Fibroblast of mammary gland (primary cell): Measurements from ENCODE around the gene EDN1.
A peak's percentile ranks its signal among the peaks of the same experiment; 100 is the strongest.

Experiments
- DNase-seq: peaks from one replicate; pipeline ENCODE4 v3.0.0-alpha.2; 2010; ENCODE audit warnings: low read depth
- H3K4me3 ChIP-seq: 2 replicates; pipeline ENCODE4 v1.5.1; 2011; ENCODE audit warnings: low read depth, mild to moderate bottlenecking, low read length, moderate library complexity; ENCODE audit not compliant: control insufficient read depth
- CTCF ChIP-seq: conservative IDR thresholded peaks from 2 replicates; pipeline ENCODE4 v1.5.1; 2011; ENCODE audit warnings: low read depth, low read length, inconsistent platforms; ENCODE audit not compliant: control insufficient read depth, insufficient read depth

The EDN1 gene

GRCh38 chr6:12293931-12294807 is 4.0 kb downstream of the EDN1 start:
- no peak for DNase-seq
- H3K4me3 ChIP-seq: no peak overlapping the region

GRCh38 chr6:12294851-12295536 is 4.8 kb downstream of the EDN1 start:
- H3K4me3 ChIP-seq: no peak overlapping the region
- TF ChIP-seq CTCF: no peak
- no peak for DNase-seq

More at GRCh38 chr6:12293931-12294807, 4.0 kb downstream of the EDN1 start:
- no peak for TF ChIP-seq CTCF

GRCh38 chr6:12295558-12296254 is 5.5 kb downstream of the EDN1 start:
- no peak for TF ChIP-seq CTCF
- DNase-seq: no peak
- H3K4me3 ChIP-seq: no peak overlapping the region

- no peak for TF ChIP-seq CTCF
- no peak overlapping the region for H3K4me3 ChIP-seq
- peak; percentile 84 for DNase-seq
Measured at GRCh38 chr6:12296255-12296573, 6.1 kb downstream of the EDN1 start.

GRCh38 chr6:12296604-12297003 is 6.4 kb downstream of the EDN1 start:
- no peak overlapping the region for H3K4me3 ChIP-seq
- no peak for DNase-seq
- no peak for TF ChIP-seq CTCF

GRCh38 chr6:12297363-12298016 is 7.3 kb downstream of the EDN1 start:
- DNase-seq: no peak
- no peak overlapping the region for H3K4me3 ChIP-seq
- no peak for TF ChIP-seq CTCF
